GM19324 (cell line): Measurements from ENCODE around the gene GEMIN7.
A peak's percentile ranks its signal among the peaks of the same experiment; 100 is the strongest.
"Not testable (repeated sequence)": the region's sequence is repeated elsewhere in the genome, so short reads cannot be mapped to it uniquely, and the experiment has no call there.

Source experiments
- ATAC-seq: cut with Tn5 transposase; IDR thresholded peaks from one replicate; pipeline ENCODE4 v1.9.1; 2021; ENCODE audit warnings: mild to moderate bottlenecking, moderate library complexity; ENCODE audit not compliant: unreplicated experiment, low FRiP score

GEMIN7 gene

GRCh38 chr19:45102481-45102880 is 23.4 kb downstream of the GEMIN7 start:
- no peak for ATAC-seq

GRCh38 chr19:45103156-45103507 is 24.1 kb downstream of the GEMIN7 start:
- no peak for ATAC-seq

- no peak for ATAC-seq
These were observed 24.7 kb downstream of the GEMIN7 start for GRCh38 chr19:45103508-45104319.

GRCh38 chr19:45104658-45105349 is 25.7 kb downstream of the GEMIN7 start:
- ATAC-seq = no peak

- ATAC-seq = not testable (repeated sequence)
These were observed 27.3 kb downstream of the GEMIN7 start for GRCh38 chr19:45106363-45106762.

GRCh38 chr19:45107621-45108150 is 28.6 kb downstream of the GEMIN7 start:
- no peak for ATAC-seq

GRCh38 chr19:45110851-45111266 is 31.8 kb downstream of the GEMIN7 start:
- ATAC-seq = no peak

- no peak for ATAC-seq
These were observed 33.2 kb downstream of the GEMIN7 start for GRCh38 chr19:45112111-45112827.

GRCh38 chr19:45113628-45114027 is 34.6 kb downstream of the GEMIN7 start:
- no peak for ATAC-seq

- no peak for ATAC-seq
These were observed 35.1 kb downstream of the GEMIN7 start for GRCh38 chr19:45114116-45114515.

- ATAC-seq = no peak
These were observed 37.0 kb downstream of the GEMIN7 start for GRCh38 chr19:45115809-45116615.

- ATAC-seq = no peak
These were observed 38.1 kb downstream of the GEMIN7 start for GRCh38 chr19:45117167-45117594.

- no peak for ATAC-seq
These were observed 38.6 kb downstream of the GEMIN7 start for GRCh38 chr19:45117671-45118070.

- ATAC-seq = no peak
These were observed 39.0 kb downstream of the GEMIN7 start for GRCh38 chr19:45118106-45118505.

- ATAC-seq = peak; percentile 63
These were observed 39.7 kb downstream of the GEMIN7 start for GRCh38 chr19:45118591-45119355.

- ATAC-seq = no peak
These were observed 40.5 kb downstream of the GEMIN7 start for GRCh38 chr19:45119582-45119981.

GRCh38 chr19:45121827-45122345 is 42.8 kb downstream of the GEMIN7 start:
- ATAC-seq = no peak

- no peak for ATAC-seq
These were observed 43.8 kb downstream of the GEMIN7 start for GRCh38 chr19:45122832-45123231.

- no peak for ATAC-seq
These were observed 44.4 kb downstream of the GEMIN7 start for GRCh38 chr19:45123440-45123850.
